ENCODE results near the gene MIS12. TPM values are rescaled to one million over a fixed set of nuclear protein-coding genes. Genes with fewer than 3 reads are reported as not detected.

The MIS12 gene
- total and polyA plus RNA-seq, 2 donors (not counting 1 experiment from before 2014, with no cell fraction given) = 11.1 to 11.2 TPM

- no peak overlapping the region for H2AFZ ChIP-seq (ENCODE audit: low read length)
- H3K4me1 ChIP-seq (ENCODE audit: control insufficient read depth, extremely low read depth, insufficient read depth, low read length) = peaks cover 17% of the 10 kb centered on the region
- TF ChIP-seq EZH2 (IDR thresholded peaks at IDR 0.05; ENCODE audit: low read length, missing control alignments) = no peak
- no peak for TF ChIP-seq CTCF (conservative IDR thresholded peaks at IDR 0.05 in 1 of 2, IDR thresholded peaks at IDR 0.05 in 1 of 2; ENCODE audit: low read depth in 1 of 2, low read length in 2 of 2)
- no peaks in the 10 kb centered on the region for H4K20me1 ChIP-seq (ENCODE audit: control insufficient read depth, extremely low read depth, insufficient read depth, low read length)
- H3K4me3 ChIP-seq (replicated peaks in 1 of 4; ENCODE audit: control extremely low read depth in 1 of 4, insufficient read depth in 1 of 4, low read depth in 3 of 4, low read length in 4 of 4) = no peak overlapping the region
- H3K9ac ChIP-seq (ENCODE audit: insufficient read depth, low read length) = no peak overlapping the region
- no peaks in the 10 kb centered on the region for H3K9me3 ChIP-seq (ENCODE audit: control insufficient read depth, insufficient read depth, low read depth, low read length)
- H3K27me3 ChIP-seq (ENCODE audit: control insufficient read depth, insufficient read depth, low read length) = no peaks in the 10 kb centered on the region
- H3K36me3 ChIP-seq (ENCODE audit: control insufficient read depth, insufficient read depth, low read length) = peaks cover 4% of the 10 kb centered on the region
- no peaks in the 10 kb centered on the region for H3K79me2 ChIP-seq (ENCODE audit: control insufficient read depth, insufficient read depth, low read length)
- H3K4me2 ChIP-seq (ENCODE audit: extremely low read depth, insufficient read depth, low read length) = no peak overlapping the region
- no peak overlapping the region for H3K27ac ChIP-seq (ENCODE audit: insufficient read depth, low read length)
- no peak for DNase-seq (ENCODE audit: low read depth in 2 of 2)
Observed at GRCh38 chr17:5513628-5514027, 27.3 kb downstream of the MIS12 start.

- DNase-seq (ENCODE audit: low read depth in 2 of 2) = no peak
- Histone ChIP-seq H3K27ac (ENCODE audit: insufficient read depth, low read length) (no peak overlapping the region), H3K4me3 (replicated peaks in 1 of 4; ENCODE audit: control extremely low read depth in 1 of 4, insufficient read depth in 1 of 4, low read depth in 3 of 4, low read length in 4 of 4) (no peak overlapping the region), H3K4me1 (ENCODE audit: control insufficient read depth, extremely low read depth, insufficient read depth, low read length) (peaks cover 12% of the 10 kb centered on the region), H3K36me3 (ENCODE audit: control insufficient read depth, insufficient read depth, low read length) (peaks cover 4% of the 10 kb centered on the region), H4K20me1 (ENCODE audit: control insufficient read depth, extremely low read depth, insufficient read depth, low read length) (no peaks in the 10 kb centered on the region), H3K4me2 (ENCODE audit: extremely low read depth, insufficient read depth, low read length) (no peak overlapping the region), H3K79me2 (ENCODE audit: control insufficient read depth, insufficient read depth, low read length) (no peaks in the 10 kb centered on the region), H3K9me3 (ENCODE audit: control insufficient read depth, insufficient read depth, low read depth, low read length) (no peaks in the 10 kb centered on the region), H3K9ac (ENCODE audit: insufficient read depth, low read length) (no peak overlapping the region), H2AFZ (ENCODE audit: low read length) (no peak overlapping the region), H3K27me3 (ENCODE audit: control insufficient read depth, insufficient read depth, low read length) (no peaks in the 10 kb centered on the region)
- no peak for TF ChIP-seq EZH2 (IDR thresholded peaks at IDR 0.05; ENCODE audit: low read length, missing control alignments)
- no peak for TF ChIP-seq CTCF (conservative IDR thresholded peaks at IDR 0.05 in 1 of 2, IDR thresholded peaks at IDR 0.05 in 1 of 2; ENCODE audit: low read depth in 1 of 2, low read length in 2 of 2)
Observed at GRCh38 chr17:5514976-5515375, 28.6 kb downstream of the MIS12 start.

GRCh38 chr17:5516060-5516792 lies 29.9 kb downstream of the MIS12 start:
- H4K20me1 ChIP-seq (ENCODE audit: control insufficient read depth, extremely low read depth, insufficient read depth, low read length) = no peaks in the 10 kb centered on the region
- DNase-seq (ENCODE audit: low read depth in 2 of 2) = peak; percentile 94 to 99
- no peak overlapping the region for H3K9ac ChIP-seq (ENCODE audit: insufficient read depth, low read length)
- TF ChIP-seq EZH2 (IDR thresholded peaks at IDR 0.05; ENCODE audit: low read length, missing control alignments) (no peak), CTCF (conservative IDR thresholded peaks at IDR 0.05 in 1 of 2, IDR thresholded peaks at IDR 0.05 in 1 of 2; ENCODE audit: low read depth in 1 of 2, low read length in 2 of 2) (no peak)
- peak overlapping the region; percentile 70 for H3K27ac ChIP-seq (ENCODE audit: insufficient read depth, low read length)
- H2AFZ ChIP-seq (ENCODE audit: low read length) = no peak overlapping the region
- no peaks in the 10 kb centered on the region for H3K9me3 ChIP-seq (ENCODE audit: control insufficient read depth, insufficient read depth, low read depth, low read length)
- no peaks in the 10 kb centered on the region for H3K79me2 ChIP-seq (ENCODE audit: control insufficient read depth, insufficient read depth, low read length)
- peaks cover 12% of the 10 kb centered on the region for H3K4me1 ChIP-seq (ENCODE audit: control insufficient read depth, extremely low read depth, insufficient read depth, low read length)
- H3K36me3 ChIP-seq (ENCODE audit: control insufficient read depth, insufficient read depth, low read length) = peaks cover 4% of the 10 kb centered on the region
- H3K4me3 ChIP-seq (replicated peaks in 1 of 4; ENCODE audit: control extremely low read depth in 1 of 4, insufficient read depth in 1 of 4, low read depth in 3 of 4, low read length in 4 of 4) = no peak overlapping the region
- no peaks in the 10 kb centered on the region for H3K27me3 ChIP-seq (ENCODE audit: control insufficient read depth, insufficient read depth, low read length)
- peak overlapping the region; percentile 71 for H3K4me2 ChIP-seq (ENCODE audit: extremely low read depth, insufficient read depth, low read length)

Measured in fibroblast of lung (primary cell).